Osteoblast (primary cell): ENCODE data around the gene VWA5A. TPM values are rescaled to one million over a fixed set of nuclear protein-coding genes. Genes with fewer than 3 reads are reported as not detected.

Experiments
- DNase-seq: peaks from one replicate; pipeline ENCODE4 v3.0.0; 2011; ENCODE audit warnings: low spot score, mixed read lengths; ENCODE audit not compliant: insufficient read length; ENCODE audit errors: missing footprints
- H2AFZ ChIP-seq: 2 replicates; pipeline ENCODE4 v1.6.0; 2011; ENCODE audit warnings: mild to moderate bottlenecking, low read length
- H3K27ac ChIP-seq: 2 replicates; pipeline ENCODE4 v1.5.1; 2011; ENCODE audit warnings: mild to moderate bottlenecking, low read depth, low read length, moderate library complexity
- H3K27me3 ChIP-seq: 2 replicates; pipeline ENCODE4 v1.6.0; 2012; ENCODE audit warnings: mild to moderate bottlenecking, control low read depth, inconsistent platforms, low read length, moderate library complexity; ENCODE audit not compliant: insufficient read depth
- H3K36me3 ChIP-seq: 2 replicates; pipeline ENCODE4 v1.5.1; 2011; ENCODE audit warnings: mild to moderate bottlenecking, low read length, control low read depth, moderate library complexity; ENCODE audit not compliant: insufficient read depth
- H3K4me1 ChIP-seq: 2 replicates; pipeline ENCODE4 v1.5.1; 2011; ENCODE audit warnings: mild to moderate bottlenecking, low read length, control low read depth, moderate library complexity; ENCODE audit not compliant: insufficient read depth
- H3K4me2 ChIP-seq: 2 replicates; pipeline ENCODE4 v1.6.0; 2011; ENCODE audit warnings: mild to moderate bottlenecking, low read length; ENCODE audit not compliant: insufficient read depth
- H3K4me3 ChIP-seq: fragments of 200-600 bp; sonication (generic); 3 replicates; pipeline ENCODE4 v1.5.1; 2012; ENCODE audit warnings: mild to moderate bottlenecking, low read length, inconsistent platforms; ENCODE audit not compliant: insufficient read depth
- H3K79me2 ChIP-seq: 2 replicates; pipeline ENCODE4 v1.6.0; 2012; ENCODE audit warnings: mild to moderate bottlenecking, low read length, control low read depth, inconsistent platforms; ENCODE audit not compliant: insufficient read depth
- H3K9me3 ChIP-seq: 2 replicates; pipeline ENCODE4 v1.5.1; 2011; ENCODE audit warnings: low read depth, low read length, control low read depth
- H4K20me1 ChIP-seq: 2 replicates; pipeline ENCODE4 v1.6.0; 2012; ENCODE audit warnings: mild to moderate bottlenecking, low read length, control low read depth; ENCODE audit not compliant: insufficient read depth
- CTCF ChIP-seq: IDR thresholded peaks from 2 replicates; pipeline ENCODE4 v1.5.1; 2011; ENCODE audit warnings: mild to moderate bottlenecking, low read depth, low read length, moderate library complexity; ENCODE audit errors: extremely low read depth
- total RNA-seq: library from RNA; depleted of rRNA; stranded (reverse); fragments of >200 nt; gene quantifications from 2 replicates; pipeline ENCODE4 v1.2.3, GENCODE V29; 2012

Gene VWA5A
- total RNA-seq, 1 donor: 12.3 TPM

DNA sequence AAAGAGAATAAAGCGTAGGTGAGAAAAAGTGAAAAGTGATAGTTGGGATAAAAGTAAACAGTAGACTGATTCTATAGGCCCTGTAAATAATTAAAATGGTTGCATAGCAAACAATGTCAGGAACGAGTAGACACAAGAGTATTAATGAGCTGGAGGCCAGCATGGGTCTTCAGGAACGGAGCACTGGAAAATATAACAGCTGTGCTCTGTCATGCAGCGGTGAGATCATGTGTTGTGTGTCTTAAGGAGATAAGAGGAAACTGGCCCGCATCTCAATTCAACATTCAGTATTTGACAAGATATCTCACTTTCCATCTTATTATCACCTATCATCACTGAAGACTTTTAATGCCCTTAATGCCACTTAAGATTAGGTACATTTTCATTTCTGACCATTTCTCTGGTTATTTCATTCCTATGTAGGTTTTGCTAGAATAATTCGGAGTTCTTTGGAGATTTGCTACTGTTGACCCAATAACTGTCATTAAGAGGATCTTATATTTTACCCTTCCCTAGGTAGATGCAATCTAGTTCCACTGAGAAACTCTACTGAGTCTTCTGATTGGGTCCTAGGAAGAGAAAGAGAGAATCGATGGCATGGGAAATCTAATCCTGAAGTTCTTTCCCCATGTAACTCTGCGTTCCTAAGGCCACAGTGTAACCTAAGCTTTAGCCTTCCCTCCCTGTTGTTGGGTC, 35.5 kb upstream of the VWA5A start:
- no peak overlapping the region for H2AFZ ChIP-seq
- H3K4me1 ChIP-seq: no peaks in the 10 kb centered on the region
- peaks cover 8% of the 10 kb centered on the region for H3K27me3 ChIP-seq
- H4K20me1 ChIP-seq: no peaks in the 10 kb centered on the region
- no peaks in the 10 kb centered on the region for H3K79me2 ChIP-seq
- no peak for DNase-seq
- no peaks in the 10 kb centered on the region for H3K36me3 ChIP-seq
- H3K4me2 ChIP-seq: no peak overlapping the region
- H3K9me3 ChIP-seq: no peaks in the 10 kb centered on the region
- no peak for TF ChIP-seq CTCF
- H3K27ac ChIP-seq: no peak overlapping the region
- H3K4me3 ChIP-seq: no peak overlapping the region

DNA sequence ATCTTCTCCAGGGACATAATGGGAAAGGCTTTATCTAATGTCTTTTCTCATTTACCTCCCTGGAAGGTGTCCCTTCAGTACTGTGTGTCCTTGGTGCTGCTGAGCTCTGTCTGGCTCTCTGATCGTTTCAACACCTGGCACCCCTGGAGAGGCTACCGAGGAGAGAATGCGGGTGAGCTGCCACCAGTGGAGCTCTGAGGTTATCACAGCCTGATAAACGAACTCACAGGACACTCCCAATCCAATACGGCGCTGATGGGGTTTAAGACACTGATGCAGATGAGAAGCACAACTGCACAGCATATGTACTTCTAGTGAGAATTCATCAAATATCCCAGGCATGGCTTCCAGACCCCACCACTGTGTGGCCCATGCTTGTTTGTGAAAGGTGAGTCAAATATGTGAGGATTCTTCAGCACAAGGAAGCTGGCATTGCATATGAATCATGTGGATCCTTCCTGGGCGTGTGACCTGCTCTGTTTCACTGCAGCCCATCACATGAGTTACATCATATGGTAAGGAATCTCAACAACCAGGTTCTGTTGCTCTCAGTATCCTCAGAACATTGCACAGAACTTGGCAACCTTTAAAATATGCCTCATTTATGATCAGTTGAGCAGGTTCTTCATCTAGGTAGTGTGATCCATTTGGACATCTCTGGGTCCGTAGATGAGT, 34.8 kb upstream of the VWA5A start:
- Histone ChIP-seq H3K4me1 (no peaks in the 10 kb centered on the region), H4K20me1 (no peaks in the 10 kb centered on the region), H3K4me2 (no peak overlapping the region), H3K79me2 (no peaks in the 10 kb centered on the region), H3K27me3 (peaks cover 8% of the 10 kb centered on the region), H3K9me3 (no peaks in the 10 kb centered on the region), H3K27ac (no peak overlapping the region), H2AFZ (no peak overlapping the region), H3K36me3 (no peaks in the 10 kb centered on the region), H3K4me3 (no peak overlapping the region)
- TF ChIP-seq CTCF: no peak
- no peak for DNase-seq

- Histone ChIP-seq H3K4me3 (no peak overlapping the region), H3K27ac (no peak overlapping the region), H3K27me3 (peaks cover 9% of the 10 kb centered on the region), H3K36me3 (no peaks in the 10 kb centered on the region), H2AFZ (no peak overlapping the region), H3K79me2 (no peaks in the 10 kb centered on the region), H4K20me1 (no peaks in the 10 kb centered on the region), H3K4me2 (no peak overlapping the region), H3K9me3 (no peaks in the 10 kb centered on the region), H3K4me1 (no peaks in the 10 kb centered on the region)
- TF ChIP-seq CTCF: no peak
- no peak for DNase-seq
Measured at GRCh38 chr11:124081483-124081882, 33.8 kb upstream of the VWA5A start.

GRCh38 chr11:124082371-124082770, 32.9 kb upstream of the VWA5A start:
- DNase-seq: no peak
- H3K36me3 ChIP-seq: no peaks in the 10 kb centered on the region
- H3K27me3 ChIP-seq: peaks cover 3% of the 10 kb centered on the region
- no peaks in the 10 kb centered on the region for H3K9me3 ChIP-seq
- H2AFZ ChIP-seq: no peak overlapping the region
- no peaks in the 10 kb centered on the region for H4K20me1 ChIP-seq
- no peak overlapping the region for H3K27ac ChIP-seq
- H3K79me2 ChIP-seq: no peaks in the 10 kb centered on the region
- no peak overlapping the region for H3K4me2 ChIP-seq
- no peak for TF ChIP-seq CTCF
- no peaks in the 10 kb centered on the region for H3K4me1 ChIP-seq
- no peak overlapping the region for H3K4me3 ChIP-seq
